Measurements from ENCODE around the gene TEX52.
"Not testable (repeated sequence)": the region's sequence is repeated elsewhere in the genome, so short reads cannot be mapped to it uniquely, and the experiment has no call there.

GRCh38 chr12:2868986-2869632 is 12.3 kb upstream of the TEX52 start:
- TF ChIP-seq, protein P1, sequence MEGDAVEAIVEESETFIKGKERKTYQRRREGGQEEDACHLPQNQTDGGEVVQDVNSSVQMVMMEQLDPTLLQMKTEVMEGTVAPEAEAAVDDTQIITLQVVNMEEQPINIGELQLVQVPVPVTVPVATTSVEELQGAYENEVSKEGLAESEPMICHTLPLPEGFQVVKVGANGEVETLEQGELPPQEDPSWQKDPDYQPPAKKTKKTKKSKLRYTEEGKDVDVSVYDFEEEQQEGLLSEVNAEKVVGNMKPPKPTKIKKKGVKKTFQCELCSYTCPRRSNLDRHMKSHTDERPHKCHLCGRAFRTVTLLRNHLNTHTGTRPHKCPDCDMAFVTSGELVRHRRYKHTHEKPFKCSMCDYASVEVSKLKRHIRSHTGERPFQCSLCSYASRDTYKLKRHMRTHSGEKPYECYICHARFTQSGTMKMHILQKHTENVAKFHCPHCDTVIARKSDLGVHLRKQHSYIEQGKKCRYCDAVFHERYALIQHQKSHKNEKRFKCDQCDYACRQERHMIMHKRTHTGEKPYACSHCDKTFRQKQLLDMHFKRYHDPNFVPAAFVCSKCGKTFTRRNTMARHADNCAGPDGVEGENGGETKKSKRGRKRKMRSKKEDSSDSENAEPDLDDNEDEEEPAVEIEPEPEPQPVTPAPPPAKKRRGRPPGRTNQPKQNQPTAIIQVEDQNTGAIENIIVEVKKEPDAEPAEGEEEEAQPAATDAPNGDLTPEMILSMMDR (IDR thresholded peaks at IDR 0.05) = not testable (repeated sequence)
- TF ChIP-seq POLR2AphosphoS5 (IDR thresholded peaks at IDR 0.05); POLR2A (IDR thresholded peaks at IDR 0.05); EP300 (IDR thresholded peaks at IDR 0.05; ENCODE audit: low read depth): not testable (repeated sequence)
